Esophagus squamous epithelium (tissue), 5 donors: ENCODE results near the gene SLC25A44. TPM values are rescaled to one million over a fixed set of nuclear protein-coding genes. Genes with fewer than 3 reads are reported as not detected.

Experiments
- DNase-seq: peaks from one replicate; lab custom pipeline; 2025; lab: John Stamatoyannopoulos, UW
- H3K27ac ChIP-seq, 4 donors: fragments of 200-600 bp; sonication (generic); one replicate each; pipeline ENCODE4 v1.5.1; 2016 to 2019; ENCODE audit warnings: mild to moderate bottlenecking in 1 of 4
- H3K27me3 ChIP-seq, 4 donors: fragments of 200-600 bp; sonication (generic); 1 replicate in 3 of 4; 2 replicates in 1 of 4; pipeline versions ENCODE4 v1.5.1 to v1.6.0; 2017 to 2021; ENCODE audit warnings: antibody characterized with exemption in 1 of 4
- H3K36me3 ChIP-seq, 3 donors: fragments of 200-600 bp; sonication (generic); one replicate each; pipeline ENCODE4 v1.5.1; 2016 to 2019
- H3K4me1 ChIP-seq, 3 donors: fragments of 200-600 bp; sonication (generic); one replicate each; pipeline ENCODE4 v1.5.1; 2017 to 2019
- H3K4me3 ChIP-seq, 4 donors: fragments of 200-600 bp; sonication (generic); 1 replicate in 3 of 4; 2 replicates in 1 of 4; pipeline ENCODE4 v1.5.1; 2016 to 2019; ENCODE audit warnings: mild to moderate bottlenecking in 2 of 4, moderate library complexity in 1 of 4
- H3K9me3 ChIP-seq, 3 donors: fragments of 200-600 bp; sonication (generic); one replicate each; pipeline ENCODE4 v1.5.1; 2016 to 2019
- POLR2A ChIP-seq, 4 donors: fragments of 450-650 bp; IDR thresholded peaks; one replicate each; pipeline ENCODE4 v1.6.1; 2017; ENCODE audit warnings: antibody characterized with exemption in 4 of 4, mild to moderate bottlenecking in 4 of 4, moderate library complexity in 3 of 4
- WGBS, 2 donors: methylation state at CpG; one replicate each; pipeline ENCODE4 v1.1.5; 2018; 5-methylcytosine and 5-hydroxymethylcytosine counted together
- intact Hi-C: fragments of 100-400 bp; cut with DNase I; formaldehyde crosslinking; loops from one replicate; pipeline ENCODE4 v1.15.0; 2022
- small RNA-seq, 4 donors: library from RNA; depleted of rRNA; stranded (forward); fragments of <200 nt; gene quantifications; one replicate each; pipeline ENCODE3, GENCODE V24; 2016
- total RNA-seq, 4 donors: library from RNA; depleted of rRNA; stranded (reverse); fragments of >200 nt; gene quantifications; one replicate each; pipeline ENCODE4 v1.1.0, GENCODE V29; 2016
- TF ChIP-seq, protein P1 (sequence below), 6 experiments: fragments of 450-650 bp in 4 of 6; fragments of 200-600 bp in 2 of 6; sonication (generic) in 2 of 6; IDR thresholded peaks; one replicate each; pipeline ENCODE4 v1.5.1; 2016 to 2019; ENCODE audit warnings: antibody characterized with exemption in 6 of 6, mild to moderate bottlenecking in 4 of 6, moderate library complexity in 4 of 6
- donor health status: DM: yes; HTN: yes; CAD: no.

The SLC25A44 gene
- total RNA-seq, 4 donors from 2014 or later: 10.5 to 17.7 (median 15.7) TPM

GRCh38 chr1:156259805-156260204 is 65.9 kb downstream of the SLC25A44 start:
- Histone ChIP-seq H3K27ac (no peak overlapping the region), H3K4me3 (no peak overlapping the region), H3K4me1 (peaks cover 4 to 30% (median 10%) of the 10 kb centered on the region in 3 donors), H3K36me3 (peaks cover 46 to 100% (median 81%) of the 10 kb centered on the region in 3 donors), H3K9me3 (no peaks in the 10 kb centered on the region), H3K27me3 (no peaks in the 10 kb centered on the region)
- TF ChIP-seq POLR2A (IDR thresholded peaks at IDR 0.05): no peak
- TF ChIP-seq, protein P1, sequence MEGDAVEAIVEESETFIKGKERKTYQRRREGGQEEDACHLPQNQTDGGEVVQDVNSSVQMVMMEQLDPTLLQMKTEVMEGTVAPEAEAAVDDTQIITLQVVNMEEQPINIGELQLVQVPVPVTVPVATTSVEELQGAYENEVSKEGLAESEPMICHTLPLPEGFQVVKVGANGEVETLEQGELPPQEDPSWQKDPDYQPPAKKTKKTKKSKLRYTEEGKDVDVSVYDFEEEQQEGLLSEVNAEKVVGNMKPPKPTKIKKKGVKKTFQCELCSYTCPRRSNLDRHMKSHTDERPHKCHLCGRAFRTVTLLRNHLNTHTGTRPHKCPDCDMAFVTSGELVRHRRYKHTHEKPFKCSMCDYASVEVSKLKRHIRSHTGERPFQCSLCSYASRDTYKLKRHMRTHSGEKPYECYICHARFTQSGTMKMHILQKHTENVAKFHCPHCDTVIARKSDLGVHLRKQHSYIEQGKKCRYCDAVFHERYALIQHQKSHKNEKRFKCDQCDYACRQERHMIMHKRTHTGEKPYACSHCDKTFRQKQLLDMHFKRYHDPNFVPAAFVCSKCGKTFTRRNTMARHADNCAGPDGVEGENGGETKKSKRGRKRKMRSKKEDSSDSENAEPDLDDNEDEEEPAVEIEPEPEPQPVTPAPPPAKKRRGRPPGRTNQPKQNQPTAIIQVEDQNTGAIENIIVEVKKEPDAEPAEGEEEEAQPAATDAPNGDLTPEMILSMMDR (IDR thresholded peaks at IDR 0.05): no peak
- whole genome bisulfite sequencing, 2 donors: 73 to 83% methylated on average over 2 to 3 of the region's 3 CpGs
- intact Hi-C loops: loop anchor here (10.0 kb wide), 1 partner anchor 55 kb away; no protein-coding TSS in a partner anchor
- DNase-seq: no peak

- intact Hi-C loops: no loop called here
- Histone ChIP-seq H3K27me3 (no peaks in the 10 kb centered on the region), H3K9me3 (no peaks in the 10 kb centered on the region), H3K36me3 (peaks cover 53 to 100% (median 83%) of the 10 kb centered on the region in 3 donors), H3K4me1 (peaks cover 4 to 30% (median 10%) of the 10 kb centered on the region in 3 donors), H3K27ac (no peak overlapping the region), H3K4me3 (no peak overlapping the region)
- 59 to 75% methylated on average over 1 of the region's 2 CpGs for whole genome bisulfite sequencing, 2 donors
- TF ChIP-seq POLR2A (IDR thresholded peaks at IDR 0.05): no peak
- TF ChIP-seq, protein P1 (IDR thresholded peaks at IDR 0.05): no peak
- no peak for DNase-seq
These were observed 67.0 kb downstream of the SLC25A44 start for GRCh38 chr1:156260896-156261295.

Small RNA genes within 50 kb of the gene (small RNA-seq; reads per million reads assigned to genes)
- gene RF00568: 0 reads per million in 4 donors

Other genes starting within 250 kb of the SLC25A44 start
- gene ARHGEF2, start 215.6 kb upstream of the SLC25A44 start, total RNA-seq: 10 to 100 TPM; 22.6 to 38.3 (median 27.5) TPM
- 100 to 1,000 TPM; 115 to 215 (median 179) TPM for gene SSR2, start 173.2 kb upstream of the SLC25A44 start, total RNA-seq
- gene UBQLN4, start 140.3 kb upstream of the SLC25A44 start, total RNA-seq: 10 to 100 TPM; 19.7 to 32.7 (median 25.5) TPM
- gene LAMTOR2, start 139.3 kb upstream of the SLC25A44 start, total RNA-seq: 10 to 100 TPM; 41.4 to 67.1 (median 53.3) TPM
- gene RAB25, start 132.9 kb upstream of the SLC25A44 start, total RNA-seq: 100 to 1,000 TPM; 190 to 482 (median 272) TPM
- gene MEX3A, start 111.6 kb upstream of the SLC25A44 start, total RNA-seq: 1 to 10 TPM in 1 of 4 donors, under 1 TPM in 3; 0.15 to 1.4 (median 0.65) TPM
- gene LMNA, start 79.4 kb upstream of the SLC25A44 start, total RNA-seq: 100 to 1,000 TPM; 322 to 480 (median 403) TPM
- gene SEMA4A, start 40.5 kb upstream of the SLC25A44 start, total RNA-seq: 10 to 100 TPM; 21.4 to 36.6 (median 23.1) TPM
- 10 to 100 TPM; 40.8 to 64.9 (median 53.5) TPM for gene PMF1, start 18.9 kb downstream of the SLC25A44 start, total RNA-seq
- 1 to 10 TPM in 1 of 4 donors, under 1 TPM in 2, not detected in 1; 0.38 to 1.7 (median 0.40) TPM for gene BGLAP, start 48.1 kb downstream of the SLC25A44 start, total RNA-seq
- 1 to 10 TPM in 2 of 4 donors, under 1 TPM in 2; 0.88 to 3.4 (median 2.0) TPM for gene PAQR6, start 54.0 kb downstream of the SLC25A44 start, total RNA-seq
- 10 to 100 TPM; 33.6 to 60.9 (median 48.3) TPM for gene SMG5, start 88.7 kb downstream of the SLC25A44 start, total RNA-seq
- gene TMEM79, start 90.2 kb downstream of the SLC25A44 start, total RNA-seq: 100 to 1,000 TPM in 2 of 4 donors, 10 to 100 TPM in 2; 64.9 to 140 (median 104) TPM
- 10 to 100 TPM; 16.1 to 44.2 (median 27.7) TPM for gene GLMP, start 101.6 kb downstream of the SLC25A44 start, total RNA-seq
- gene VHLL, start 105.2 kb downstream of the SLC25A44 start, total RNA-seq: under 1 TPM in 1 of 4 donors, not detected in 3; 0.57 TPM
- 100 to 1,000 TPM; 149 to 258 (median 226) TPM for gene CCT3, start 144.2 kb downstream of the SLC25A44 start, total RNA-seq
- not detected for gene TSACC, start 144.4 kb downstream of the SLC25A44 start, total RNA-seq
- 1 to 10 TPM in 2 of 4 donors, under 1 TPM in 2; 0.23 to 1.6 (median 1.1) TPM for gene RHBG, start 175.1 kb downstream of the SLC25A44 start, total RNA-seq